Activated CD8-positive, alpha-beta memory T cell treated with anti-CD3 and anti-CD28 coated beads for 24 hours (primary cell): ENCODE data around the gene FBXL17.

ENCODE experiments used
- DNase-seq: peaks from one replicate; pipeline ENCODE4 v3.0.0-alpha.2; 2020

Gene FBXL17

DNA sequence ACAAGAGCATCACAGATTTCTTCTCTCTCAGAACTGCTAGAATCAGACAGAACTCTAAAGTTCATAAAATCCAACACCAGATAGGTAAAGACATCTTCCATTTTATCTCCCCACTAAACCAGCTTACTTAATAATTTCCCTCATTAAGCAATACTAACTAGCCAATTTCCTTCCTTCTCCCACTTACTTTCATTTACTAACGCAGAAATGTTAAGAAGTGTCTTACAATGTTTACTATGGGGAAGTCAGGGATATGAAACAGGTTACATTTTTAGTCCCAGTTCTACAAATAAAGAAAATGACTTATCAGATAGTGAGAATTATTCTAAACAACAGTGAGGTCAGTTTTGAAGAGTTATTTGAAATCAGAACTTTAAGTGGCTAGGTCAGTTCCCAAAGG is 236.5 kb downstream of the FBXL17 start:
- DNase-seq = no peak

DNA sequence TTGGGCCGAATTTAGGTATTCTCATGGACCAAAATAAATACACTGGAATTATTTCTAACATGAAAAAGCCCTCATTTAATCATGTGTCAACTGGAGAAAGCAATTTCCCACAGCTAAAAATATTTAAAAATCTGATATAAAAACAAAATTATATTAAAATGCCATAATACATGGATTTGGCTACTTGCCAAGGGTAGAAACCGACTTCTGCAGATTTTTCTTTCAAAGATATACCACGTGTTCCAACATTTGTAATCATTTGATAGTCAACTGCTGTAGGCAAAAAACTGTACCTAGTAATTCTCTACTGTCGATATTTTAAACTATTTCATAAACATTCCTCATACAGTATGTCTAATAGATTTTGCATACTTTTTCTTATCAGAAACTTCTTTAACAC is 237.6 kb downstream of the FBXL17 start:
- DNase-seq = no peak

DNA sequence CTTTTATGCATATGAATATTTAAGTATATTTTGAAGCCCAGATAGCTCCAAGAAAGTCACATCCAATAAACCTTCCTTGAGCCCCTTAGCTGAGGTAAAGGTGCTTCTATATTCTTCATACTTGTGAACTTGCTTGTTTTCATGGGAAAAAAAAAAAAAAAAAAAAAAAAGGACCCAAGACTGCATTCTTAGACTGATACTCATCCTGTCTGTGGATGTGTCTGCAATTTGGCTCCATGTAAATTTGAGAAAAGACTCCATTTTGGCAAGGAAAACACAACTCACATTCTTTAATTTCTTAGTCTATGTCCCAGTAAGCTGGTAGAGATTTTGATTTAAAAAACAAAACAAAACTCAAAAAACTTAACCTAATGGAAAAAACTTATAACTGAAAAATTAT is 238.3 kb downstream of the FBXL17 start:
- no peak for DNase-seq

DNA sequence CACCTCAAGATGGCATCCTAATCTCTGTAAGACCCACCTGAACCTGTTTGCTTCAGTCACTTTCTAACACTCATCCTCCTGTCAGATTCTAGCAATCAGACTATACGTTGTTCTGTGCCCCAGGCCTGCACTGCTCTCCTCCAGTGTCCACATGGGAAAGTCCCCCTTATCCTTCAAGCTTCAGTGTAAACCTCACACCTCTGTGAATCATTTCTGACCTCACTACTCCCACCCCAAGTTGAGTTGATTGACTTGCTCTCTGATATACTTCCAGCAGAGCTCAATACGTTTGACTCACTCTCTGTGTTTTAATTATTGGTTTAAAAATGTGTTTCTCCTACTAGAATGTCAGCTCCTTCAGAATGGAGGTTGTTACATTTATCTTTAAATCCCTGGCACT is 240.2 kb downstream of the FBXL17 start:
- DNase-seq = no peak

DNA sequence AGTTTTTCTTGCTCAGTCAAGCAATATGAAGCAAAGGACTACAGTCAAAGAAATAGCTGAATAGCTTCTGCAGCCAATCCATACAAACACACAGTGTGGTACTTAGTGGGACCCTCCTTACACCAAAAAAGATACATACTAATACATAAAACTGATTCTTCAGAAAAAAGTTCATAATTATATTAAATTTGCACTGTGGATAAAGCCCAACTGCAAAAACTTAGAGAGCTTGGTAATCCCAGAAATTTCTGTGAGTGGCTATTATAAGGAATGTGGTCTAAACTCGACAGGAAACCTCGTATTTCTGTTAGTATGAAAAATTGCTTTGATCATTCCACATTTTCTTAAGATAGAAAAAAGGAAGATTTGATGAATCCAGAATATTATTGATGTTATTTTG is 245.4 kb downstream of the FBXL17 start:
- no peak for DNase-seq

DNA sequence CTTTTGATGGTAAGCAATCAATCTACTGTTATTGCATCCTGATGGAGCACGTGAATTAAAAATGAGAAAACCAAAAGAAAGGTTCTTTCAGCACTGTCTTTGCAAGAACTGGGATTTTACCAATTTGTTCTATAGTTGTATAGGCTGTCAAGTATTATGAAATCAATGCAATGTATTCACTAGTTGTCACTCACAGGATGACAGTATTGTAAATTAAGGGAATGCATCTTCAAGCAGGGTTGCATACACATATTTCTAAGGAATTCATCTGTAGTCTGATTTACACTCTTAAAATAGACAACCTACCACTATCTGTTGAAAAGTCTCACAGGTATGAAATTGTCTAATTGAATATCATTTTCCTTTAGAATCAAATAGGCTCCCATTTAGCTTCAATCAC is 252.8 kb downstream of the FBXL17 start:
- DNase-seq = no peak

DNA sequence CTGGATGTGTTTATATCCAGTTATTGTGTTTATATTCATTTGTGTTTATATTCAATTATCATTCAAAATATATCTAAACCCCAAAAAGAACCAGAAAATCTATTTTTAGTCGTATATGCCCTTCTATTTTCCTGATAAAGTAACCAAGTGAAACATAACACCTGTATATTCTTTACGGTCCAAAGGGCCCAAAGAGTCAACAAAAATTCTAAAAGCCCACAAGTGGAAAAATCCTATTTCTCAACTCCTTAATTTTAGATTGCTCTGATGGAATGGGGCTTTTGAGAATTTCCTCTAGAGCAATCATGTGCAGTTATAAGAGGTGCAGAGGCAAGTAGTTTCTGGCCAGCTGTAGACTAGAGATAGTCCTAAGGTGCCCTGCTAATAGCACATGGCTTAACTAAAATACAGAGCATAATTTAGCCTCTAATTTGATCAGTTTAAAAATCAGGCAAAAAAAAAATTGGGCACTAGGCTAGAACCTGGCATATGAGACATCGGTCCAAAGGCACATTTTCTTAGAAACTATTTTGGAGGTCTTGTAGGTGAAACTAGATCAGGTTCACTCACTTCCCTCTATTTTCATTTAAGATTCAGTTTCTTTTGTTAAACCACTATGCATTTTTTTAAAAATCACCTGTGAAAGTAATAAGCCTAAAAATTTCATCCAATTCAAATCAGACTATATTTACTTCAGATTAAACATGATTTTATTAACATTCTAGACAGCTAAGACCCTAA is 256.0 kb downstream of the FBXL17 start:
- DNase-seq = no peak

DNA sequence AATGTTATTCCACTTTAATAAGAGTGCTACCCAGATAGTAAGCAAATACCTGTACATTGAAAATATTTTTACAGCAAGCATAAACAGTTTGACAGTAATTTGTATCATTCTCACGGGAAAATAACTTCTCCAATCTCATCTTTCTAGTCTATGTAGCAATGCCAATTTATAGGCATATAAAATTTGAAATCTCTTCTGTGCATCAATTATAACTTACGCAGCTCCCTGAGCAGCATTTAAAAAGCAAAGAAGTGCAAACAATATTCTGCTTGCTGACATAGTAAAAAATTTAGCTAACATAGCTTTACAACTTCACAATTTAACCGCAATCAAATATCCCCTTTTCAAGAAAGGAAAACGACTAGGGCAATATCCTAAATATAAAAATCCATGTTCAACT is 257.3 kb downstream of the FBXL17 start:
- no peak for DNase-seq

DNA sequence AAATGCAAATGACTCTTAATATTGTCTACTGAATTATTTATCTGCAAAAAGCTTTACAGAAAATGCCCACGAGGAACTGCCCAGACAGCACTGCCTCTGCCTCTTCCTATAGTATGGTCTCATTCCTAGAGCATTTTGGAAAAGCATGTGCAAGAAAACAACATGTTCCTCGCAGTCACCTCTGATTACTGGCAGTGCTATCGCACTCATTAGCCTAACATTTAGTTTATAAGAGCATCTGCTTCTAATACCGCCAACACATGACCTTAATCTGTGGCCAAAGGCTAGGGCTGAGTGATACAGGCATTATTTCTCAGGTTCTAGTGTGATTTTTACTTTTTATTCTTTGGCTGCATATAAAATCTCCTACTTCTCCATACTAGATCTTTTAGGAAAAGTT is 259.2 kb downstream of the FBXL17 start:
- no peak for DNase-seq

DNA sequence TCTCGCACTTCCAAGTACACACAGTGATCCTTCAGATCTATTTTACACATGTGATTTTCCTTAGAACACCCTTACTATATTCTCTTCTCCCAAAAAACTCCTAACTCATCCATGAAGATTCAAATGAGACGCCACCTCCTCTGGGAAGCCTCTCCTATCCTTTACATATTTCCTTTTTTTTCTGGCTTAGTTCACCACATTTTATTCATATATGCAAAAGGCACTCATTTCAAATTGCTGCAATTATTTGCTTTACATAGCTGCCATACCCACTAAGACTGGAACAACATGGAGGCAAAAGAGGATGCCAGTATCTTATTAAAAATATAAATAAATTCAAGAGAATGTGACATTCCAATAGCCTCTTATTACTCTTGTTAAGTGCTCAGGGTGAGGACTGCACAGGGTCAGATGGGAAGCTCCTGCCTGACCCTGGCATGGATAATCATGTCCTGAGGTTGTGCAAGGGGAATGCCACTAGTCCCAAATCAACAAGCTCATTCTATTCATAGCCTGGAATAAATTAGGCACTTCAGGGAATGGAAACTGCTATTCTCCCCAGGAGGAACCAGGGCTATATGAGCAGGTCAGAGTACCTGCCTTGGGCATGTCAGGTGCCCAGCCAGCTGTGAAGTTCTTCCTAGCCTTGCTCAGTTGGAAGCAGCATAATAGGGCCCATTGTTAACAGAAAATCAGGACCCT is 262.9 kb downstream of the FBXL17 start:
- DNase-seq = no peak

DNA sequence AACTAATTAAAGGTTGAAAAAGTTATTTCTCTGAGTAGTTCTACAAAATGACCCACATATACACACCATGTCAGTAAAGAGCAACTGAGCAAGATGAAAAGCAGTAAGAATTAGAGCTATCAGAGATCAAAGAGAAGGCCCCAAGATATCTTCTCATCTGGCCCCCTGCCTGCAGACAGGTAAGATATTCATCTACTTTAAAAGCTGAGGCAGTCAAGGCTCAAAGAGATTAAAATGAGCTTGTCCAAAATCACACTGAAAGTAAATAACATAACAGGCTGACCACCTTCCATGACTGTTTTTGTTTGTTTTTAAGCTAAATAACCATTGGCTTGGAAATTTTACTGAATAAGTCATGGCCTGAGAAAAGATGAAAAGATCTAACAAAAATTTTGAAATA is 266.2 kb downstream of the FBXL17 start:
- DNase-seq = no peak

DNA sequence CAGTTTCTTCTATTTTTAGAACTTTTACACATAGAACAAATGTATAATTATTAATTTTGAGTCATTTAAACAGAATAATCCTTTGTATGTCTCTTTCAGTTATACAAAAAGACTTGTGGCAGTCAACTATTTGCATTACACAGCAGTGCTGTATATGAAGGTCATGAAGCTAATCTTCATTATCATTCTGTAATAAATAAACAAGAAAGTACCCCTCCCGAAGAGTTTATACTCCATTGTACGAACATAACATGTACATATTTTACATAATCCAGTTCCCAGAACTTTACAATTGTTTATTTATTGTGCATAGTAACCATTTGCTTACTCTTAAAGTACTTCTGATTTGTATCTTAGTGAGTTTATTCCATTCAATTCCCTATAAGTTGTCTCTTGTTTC is 267.9 kb downstream of the FBXL17 start:
- no peak for DNase-seq

DNA sequence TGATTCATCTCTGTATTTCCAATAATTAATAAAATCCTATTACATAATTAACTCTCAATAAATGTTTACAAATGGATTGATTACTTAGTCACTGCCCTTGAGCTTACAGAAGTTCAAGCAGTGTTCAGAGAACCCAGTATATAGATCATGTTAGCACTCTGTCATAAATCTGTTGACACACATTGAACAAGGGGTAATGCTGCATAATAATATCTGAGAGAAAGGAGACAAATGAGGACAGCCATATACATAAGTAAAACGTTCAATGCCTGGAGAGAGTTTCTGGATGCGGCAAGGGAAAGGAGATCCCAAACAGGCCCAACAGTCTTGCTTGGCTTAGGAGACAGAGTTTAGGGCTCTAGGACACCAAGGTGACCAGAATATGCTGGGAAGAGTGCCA is 270.2 kb downstream of the FBXL17 start:
- no peak for DNase-seq

DNA sequence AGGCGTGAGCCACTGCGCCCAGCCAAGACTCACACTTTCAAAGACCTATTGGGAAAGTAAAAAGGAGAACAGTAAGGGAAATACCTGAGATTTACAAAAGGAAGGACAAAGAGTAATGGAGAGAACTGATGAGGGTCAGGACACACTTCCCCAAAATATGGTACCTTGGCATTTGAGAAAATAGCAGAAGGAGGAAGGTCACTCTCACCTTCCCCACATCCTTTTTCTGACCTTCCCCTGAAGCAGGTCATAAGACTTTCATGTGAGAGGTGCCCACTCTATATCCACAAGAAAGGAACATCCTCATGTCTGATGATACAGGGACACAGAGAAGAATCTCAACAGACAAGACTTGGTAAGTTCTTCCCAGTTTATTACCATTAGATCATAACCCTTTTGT is 272.8 kb downstream of the FBXL17 start:
- no peak for DNase-seq

DNA sequence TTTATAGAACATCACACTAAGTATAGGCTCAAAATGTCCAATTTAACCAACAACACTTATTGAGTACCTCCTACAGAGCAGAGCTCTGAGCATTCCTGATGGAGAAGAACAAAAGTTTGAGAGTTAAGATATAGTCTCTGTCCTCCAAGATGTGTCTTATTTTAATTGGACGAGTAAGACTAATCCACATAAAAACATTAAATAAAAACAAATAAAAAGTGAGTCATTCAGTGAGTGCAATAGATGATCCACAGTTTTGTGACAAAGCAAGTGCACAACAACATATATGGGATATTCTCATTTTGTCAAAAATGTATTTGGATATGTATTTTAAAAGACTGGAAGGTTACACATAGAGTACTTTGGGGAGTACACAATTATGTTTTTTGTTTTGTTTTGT is 277.4 kb downstream of the FBXL17 start:
- no peak for DNase-seq

DNA sequence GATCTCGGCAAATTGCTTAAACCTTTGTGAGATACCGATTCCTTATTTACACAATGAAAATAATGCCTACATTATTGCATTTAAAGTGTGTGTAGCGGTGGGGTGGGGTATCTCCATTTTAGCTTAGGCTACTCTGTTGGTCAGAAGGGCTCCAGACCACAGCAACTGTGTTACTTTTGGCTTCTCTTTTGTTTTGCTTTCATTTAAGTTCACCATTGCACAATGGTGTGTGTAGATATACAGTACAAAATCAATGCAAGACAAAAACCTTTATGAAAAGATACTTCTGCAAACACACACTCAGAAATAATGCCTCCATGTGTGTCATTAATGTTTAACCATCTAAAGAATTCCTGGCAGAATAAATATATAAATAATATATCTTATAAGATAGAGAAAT is 279.4 kb downstream of the FBXL17 start:
- DNase-seq = no peak

DNA sequence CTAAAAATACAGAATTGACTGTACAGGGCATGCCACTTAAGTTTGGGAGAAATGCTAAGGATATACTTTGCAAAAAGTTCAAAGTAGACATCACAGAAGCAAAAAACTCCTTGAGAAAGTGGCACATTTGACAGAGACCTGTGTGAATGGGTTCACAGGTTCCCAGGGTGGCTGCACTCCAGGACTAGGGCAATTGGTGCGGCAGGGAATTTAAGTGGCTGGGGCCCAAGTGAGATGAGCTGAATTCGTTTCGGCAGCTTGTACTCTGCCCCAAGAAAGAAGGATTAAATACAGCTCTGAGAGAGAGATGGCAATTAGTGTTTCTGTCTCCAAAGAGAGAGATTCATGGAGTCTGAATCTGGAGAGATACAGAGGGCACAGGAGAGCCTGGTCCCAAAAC is 280.1 kb downstream of the FBXL17 start:
- DNase-seq = no peak

DNA sequence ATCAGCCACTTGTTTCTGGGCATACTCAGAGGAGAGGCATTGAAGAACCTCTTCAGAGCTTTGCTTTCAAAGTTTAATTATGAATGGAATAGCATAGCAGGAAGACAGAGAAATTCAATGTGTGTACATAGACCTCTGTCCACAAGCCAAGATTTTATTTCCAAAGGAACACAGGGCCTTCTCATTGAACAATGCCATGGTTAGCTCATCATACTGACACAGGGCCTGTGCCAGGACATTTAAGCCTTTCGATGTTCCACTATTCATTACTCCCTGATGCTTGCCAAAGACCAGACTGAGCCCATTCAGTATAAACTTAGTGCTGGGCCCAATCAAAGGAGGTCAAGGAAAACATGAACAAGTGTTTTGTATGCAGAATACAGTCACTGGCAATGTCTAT is 280.8 kb downstream of the FBXL17 start:
- DNase-seq = no peak

DNA sequence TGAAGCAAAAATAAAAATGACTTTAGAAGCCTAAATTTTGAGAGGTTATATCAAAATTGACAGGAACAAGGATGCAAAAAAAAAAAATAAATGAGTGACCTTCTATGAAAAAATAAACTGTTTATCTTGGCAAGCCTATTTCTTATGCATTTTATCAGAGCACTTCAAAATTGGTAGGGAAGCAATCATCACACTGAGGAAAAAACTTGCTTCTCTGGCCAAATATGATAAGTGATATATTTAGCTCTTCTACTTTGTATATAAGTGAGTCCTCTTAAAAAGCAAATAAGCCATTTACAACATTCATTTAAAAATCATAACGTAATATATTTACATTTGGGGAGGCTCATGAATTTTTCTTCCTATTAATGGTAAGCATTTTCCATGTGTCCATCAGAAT is 287.1 kb downstream of the FBXL17 start:
- no peak for DNase-seq

DNA sequence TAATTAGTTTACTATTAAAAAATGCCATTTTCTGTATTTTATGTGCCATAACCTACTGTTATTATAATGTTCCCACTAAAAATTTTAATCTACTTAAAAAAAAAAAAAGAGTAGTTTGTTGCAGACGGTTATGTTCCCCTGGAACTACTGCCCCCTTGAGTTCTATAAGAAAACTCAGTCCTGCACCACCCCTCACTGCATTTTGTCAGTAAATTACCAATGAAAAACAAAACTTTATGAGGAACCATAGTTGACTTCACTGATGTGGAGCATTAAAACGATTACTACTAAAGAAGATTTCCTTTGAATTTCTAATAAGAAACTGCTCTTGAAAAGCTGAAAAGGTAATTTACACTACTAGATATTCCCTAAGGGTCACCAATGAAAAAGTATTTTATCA is 288.7 kb downstream of the FBXL17 start:
- DNase-seq = no peak

DNA sequence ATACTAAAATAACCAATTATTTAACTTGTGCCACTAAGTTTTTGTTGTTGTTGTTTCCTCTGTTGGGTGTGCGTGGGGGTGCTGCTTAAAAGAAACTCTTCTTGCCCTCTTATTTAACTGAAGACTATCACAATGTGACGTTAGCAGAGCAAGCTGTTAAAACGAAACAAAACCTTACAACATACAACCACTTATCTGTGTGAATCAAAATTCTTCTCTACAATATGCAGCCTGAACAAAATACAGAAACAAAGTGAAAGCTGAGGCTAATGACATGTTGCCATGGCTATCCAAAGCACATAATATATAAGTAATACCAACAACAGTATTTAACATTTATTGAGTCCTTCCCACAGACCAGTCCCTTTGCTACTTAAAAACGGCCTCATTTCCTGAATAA is 291.0 kb downstream of the FBXL17 start:
- no peak for DNase-seq

DNA sequence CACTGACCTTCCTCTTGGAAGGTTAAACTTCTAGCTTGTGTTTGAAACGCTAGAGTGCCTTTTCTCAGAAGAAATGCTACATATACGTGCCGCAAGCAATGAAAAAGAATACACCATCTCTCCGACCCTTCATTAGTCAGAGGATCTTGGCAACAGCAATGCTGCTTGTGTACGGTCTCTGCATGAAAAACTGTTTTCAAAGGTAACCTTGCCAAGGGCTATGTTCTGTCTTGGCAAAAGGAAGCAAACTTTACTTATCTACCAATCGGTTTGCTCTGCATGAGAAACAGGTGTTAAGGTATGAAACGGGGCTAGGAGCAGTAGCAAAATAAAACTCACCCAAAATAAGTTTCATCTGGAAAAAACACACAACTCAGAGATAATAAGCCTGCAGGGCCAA is 297.8 kb downstream of the FBXL17 start:
- no peak for DNase-seq

DNA sequence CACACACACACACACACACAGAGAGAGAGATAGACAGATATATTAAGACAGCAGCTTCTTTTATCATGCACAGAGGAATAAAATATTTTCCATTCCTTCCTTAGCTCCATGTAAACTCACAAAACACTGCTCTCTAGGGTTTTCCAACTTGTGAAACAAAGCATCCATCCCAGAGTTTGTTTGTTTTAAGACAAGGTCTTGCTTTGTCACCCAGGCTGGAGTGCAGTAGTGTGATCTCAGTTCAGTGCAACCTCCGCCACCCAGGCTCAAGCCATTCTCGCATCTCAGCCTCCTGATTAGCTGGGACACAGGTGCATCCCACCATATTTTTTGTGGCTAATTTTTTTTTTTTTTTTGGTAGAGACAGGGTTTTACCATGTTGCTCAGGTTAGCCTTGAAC is 298.7 kb downstream of the FBXL17 start:
- DNase-seq = no peak

DNA sequence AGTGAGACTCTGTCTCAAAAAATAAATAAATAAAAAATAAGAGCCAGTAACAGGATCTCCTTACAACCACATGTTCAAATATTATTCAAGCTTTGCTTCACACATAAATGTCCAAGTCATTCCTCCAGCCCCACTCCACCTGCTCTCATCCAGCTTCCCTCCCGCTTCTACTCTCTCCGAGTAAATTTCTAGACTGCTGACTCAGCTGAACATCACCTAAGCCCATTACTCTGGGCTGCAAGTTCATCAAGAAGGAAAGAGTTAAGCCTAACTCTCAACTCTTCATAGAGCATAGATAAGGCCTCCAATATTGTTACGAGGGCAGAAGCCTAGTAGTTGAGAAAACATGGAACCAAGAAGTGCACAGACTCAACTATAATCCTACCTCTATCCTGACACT is 300.2 kb downstream of the FBXL17 start:
- DNase-seq = no peak

DNA sequence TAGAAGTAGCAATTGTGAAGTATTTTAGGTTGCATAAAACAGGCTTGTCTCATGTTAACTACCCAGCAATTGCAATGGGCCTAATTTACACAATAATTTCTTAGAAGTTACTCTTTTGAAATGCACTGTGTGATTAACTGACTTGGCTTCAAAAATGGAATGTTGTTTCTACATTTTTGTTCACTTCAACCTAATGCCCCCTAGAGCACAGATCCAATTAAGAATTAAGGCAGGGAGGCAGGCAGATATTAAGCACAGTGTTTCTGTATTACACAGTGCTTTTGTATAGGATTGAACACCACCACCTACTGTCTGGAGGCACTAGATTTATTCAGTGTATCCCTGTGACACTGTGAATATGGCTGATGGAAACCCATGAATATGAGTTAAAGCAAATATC is 302.1 kb downstream of the FBXL17 start:
- DNase-seq = no peak
